Gastrocnemius medialis (tissue), 4 donors: ENCODE measurements around the gene PLCB1.

Experiments used
- CTCF ChIP-seq, 5 experiments: fragments of 450-650 bp in 3 of 5; fragments of 200-600 bp in 2 of 5; sonication (generic) in 2 of 5; IDR thresholded peaks in 4 of 5; conservative IDR thresholded peaks in 1 of 5; 1 replicate in 4 of 5; 2 replicates in 1 of 5; pipeline ENCODE4 v1.5.1; 2016 to 2019; ENCODE audit warnings: antibody characterized with exemption in 5 of 5, mild to moderate bottlenecking in 3 of 5, moderate library complexity in 3 of 5
- POLR2A ChIP-seq, 2 donors: fragments of 450-650 bp; IDR thresholded peaks; one replicate each; pipeline ENCODE4 v1.6.1; 2017; ENCODE audit warnings: antibody characterized with exemption in 2 of 2, mild to moderate bottlenecking in 2 of 2, moderate library complexity in 2 of 2

- no peak for TF ChIP-seq CTCF (IDR thresholded peaks at IDR 0.05 in 4 of 5, conservative IDR thresholded peaks at IDR 0.05 in 1 of 5)
- no peak for TF ChIP-seq POLR2A (IDR thresholded peaks at IDR 0.05)
Measured at GRCh38 chr20:8249634-8250033, 117.6 kb downstream of the PLCB1 start.
